Right atrium auricular region (tissue), 2 donors: ENCODE data around the gene PLXNA1. TPM values are rescaled to one million over a fixed set of nuclear protein-coding genes. Genes with fewer than 3 reads are reported as not detected.

Experiments used
- DNase-seq: peaks from one replicate; pipeline ENCODE4 v3.0.0-alpha.2; 2019; ENCODE audit warnings: low spot score
- H3K27ac ChIP-seq, 2 donors: fragments of 200-600 bp; sonication (generic); 1 replicate in 1 of 2; 2 replicates in 1 of 2; pipeline ENCODE4 v1.5.1; 2016 to 2019
- H3K27me3 ChIP-seq, 2 donors: fragments of 200-600 bp; sonication (generic); one replicate each; pipeline versions ENCODE4 v1.5.1 to v1.6.0; 2017 to 2019
- H3K36me3 ChIP-seq: fragments of 200-600 bp; sonication (generic); one replicate; pipeline ENCODE4 v1.5.1; 2016
- H3K4me1 ChIP-seq, 2 donors: fragments of 200-600 bp; sonication (generic); one replicate each; pipeline versions ENCODE4 v1.5.1 to v1.6.0; 2017 to 2019
- H3K4me3 ChIP-seq, 2 donors: fragments of 200-600 bp; sonication (generic); 1 replicate in 1 of 2; 2 replicates in 1 of 2; pipeline ENCODE4 v1.5.1; 2017 to 2019; ENCODE audit warnings: mild to moderate bottlenecking in 1 of 2, moderate library complexity in 1 of 2
- H3K9me3 ChIP-seq, 2 donors: fragments of 200-600 bp; sonication (generic); one replicate each; pipeline ENCODE4 v1.5.1; 2019
- CTCF ChIP-seq, 2 donors: fragments of 200-600 bp; sonication (generic); IDR thresholded peaks; one replicate each; pipeline ENCODE4 v1.5.1; 2019; ENCODE audit warnings: antibody characterized with exemption in 2 of 2
- total RNA-seq, 2 donors: library from RNA; depleted of rRNA; stranded (reverse); fragments of >200 nt; gene quantifications; one replicate each; pipeline ENCODE4 v1.1.0, GENCODE V29; 2016

Gene PLXNA1
- total RNA-seq, 2 donors from 2014 or later: 22.9 to 23.3 TPM

GRCh38 chr3:126947429-126947828 is 35.5 kb upstream of the PLXNA1 start:
- no peak for TF ChIP-seq CTCF (IDR thresholded peaks at IDR 0.05)
- Histone ChIP-seq H3K27me3 (no peaks in the 10 kb centered on the region), H3K4me3 (no peak overlapping the region), H3K36me3 (no peaks in the 10 kb centered on the region), H3K27ac (no peak overlapping the region), H3K4me1 (peaks cover 0 to 13% of the 10 kb centered on the region in 2 donors), H3K9me3 (no peaks in the 10 kb centered on the region)
- DNase-seq: no peak

- H3K27me3 ChIP-seq: no peaks in the 10 kb centered on the region
- no peak for TF ChIP-seq CTCF (IDR thresholded peaks at IDR 0.05)
- peaks cover 0 to 13% of the 10 kb centered on the region in 2 donors for H3K4me1 ChIP-seq
- H3K4me3 ChIP-seq: no peak overlapping the region
- no peaks in the 10 kb centered on the region for H3K36me3 ChIP-seq
- H3K9me3 ChIP-seq: no peaks in the 10 kb centered on the region
- no peak overlapping the region for H3K27ac ChIP-seq
- no peak for DNase-seq
These were observed 33.9 kb upstream of the PLXNA1 start for GRCh38 chr3:126948980-126949535.

- Histone ChIP-seq H3K36me3 (no peaks in the 10 kb centered on the region), H3K27me3 (no peaks in the 10 kb centered on the region), H3K4me1 (peaks cover 0 to 13% of the 10 kb centered on the region in 2 donors), H3K4me3 (no peak overlapping the region), H3K9me3 (no peaks in the 10 kb centered on the region), H3K27ac (no peak overlapping the region)
- no peak for DNase-seq
- TF ChIP-seq CTCF (IDR thresholded peaks at IDR 0.05): no peak
These were observed 31.4 kb upstream of the PLXNA1 start for GRCh38 chr3:126951561-126951960.

GRCh38 chr3:126952261-126952982 is 30.5 kb upstream of the PLXNA1 start:
- no peak for TF ChIP-seq CTCF (IDR thresholded peaks at IDR 0.05)
- H3K4me1 ChIP-seq: peaks cover 0 to 13% of the 10 kb centered on the region in 2 donors
- DNase-seq: no peak
- no peak overlapping the region for H3K27ac ChIP-seq
- no peaks in the 10 kb centered on the region for H3K36me3 ChIP-seq
- no peak overlapping the region for H3K4me3 ChIP-seq
- no peaks in the 10 kb centered on the region for H3K27me3 ChIP-seq
- H3K9me3 ChIP-seq: no peaks in the 10 kb centered on the region

- Histone ChIP-seq H3K9me3 (no peaks in the 10 kb centered on the region), H3K4me1 (peaks cover 0 to 13% of the 10 kb centered on the region in 2 donors), H3K36me3 (no peaks in the 10 kb centered on the region), H3K4me3 (no peak overlapping the region), H3K27me3 (no peaks in the 10 kb centered on the region), H3K27ac (no peak overlapping the region)
- TF ChIP-seq CTCF (IDR thresholded peaks at IDR 0.05): no peak
- DNase-seq: no peak
These were observed 29.8 kb upstream of the PLXNA1 start for GRCh38 chr3:126952983-126953660.
